Endothelial cell of coronary artery (primary cell): ENCODE results near the gene TMEM41B. TPM values are rescaled to one million over a fixed set of nuclear protein-coding genes. Genes with fewer than 3 reads are reported as not detected.

Experiments
- total RNA-seq: library from RNA; depleted of rRNA; stranded (reverse); fragments of >200 nt; gene quantifications from 2 replicates; pipeline ENCODE4 v1.2.3, GENCODE V29; 2014

The TMEM41B gene
- 32.8 and 50.1 TPM in 2 replicates for total RNA-seq

GRCh38 chr11:9314291-9315077 is at the start of gene TMEM41B:
TSS of gene TMEM41B (minus strand) at chr11:9314593. CDS start at chr11:9314441, 152 bp downstream.

GRCh38 chr11:9265211-9266131 is 48.9 kb downstream of the TMEM41B start, which contains the start of gene DENND5A:
TSS of gene DENND5A (minus strand) at chr11:9265350. CDS start at chr11:9265069, 281 bp downstream.

Other genes starting within 250 kb of the TMEM41B start
- 0.81 and 1.2 TPM in 2 replicates for gene SCUBE2, start 223.0 kb downstream of the TMEM41B start, total RNA-seq
- gene DENND5A, start 49.2 kb downstream of the TMEM41B start, total RNA-seq, result 137 and 207 TPM in 2 replicates
- gene IPO7, start 70.1 kb upstream of the TMEM41B start, total RNA-seq, result 120 and 175 TPM in 2 replicates
- gene ZNF143, start 146.4 kb upstream of the TMEM41B start, total RNA-seq, result 31.5 and 35.8 TPM in 2 replicates